ENCODE data around the gene CCBE1.

Gene CCBE1

GRCh38 chr18:59469463-59470180, 227.6 kb downstream of the CCBE1 start:
- no peaks in the 10 kb centered on the region for H3K4me1 Mint-ChIP-seq (ENCODE audit: low read depth)
- no peaks in the 10 kb centered on the region for H3K9me3 Mint-ChIP-seq
- no peak overlapping the region for H3K4me3 Mint-ChIP-seq
- H3K27me3 Mint-ChIP-seq (ENCODE audit: low read depth) = peaks cover 4% of the 10 kb centered on the region
- H3K27ac Mint-ChIP-seq = no peak overlapping the region
- no peaks in the 10 kb centered on the region for H3K36me3 Mint-ChIP-seq (ENCODE audit: low read depth)

DNA sequence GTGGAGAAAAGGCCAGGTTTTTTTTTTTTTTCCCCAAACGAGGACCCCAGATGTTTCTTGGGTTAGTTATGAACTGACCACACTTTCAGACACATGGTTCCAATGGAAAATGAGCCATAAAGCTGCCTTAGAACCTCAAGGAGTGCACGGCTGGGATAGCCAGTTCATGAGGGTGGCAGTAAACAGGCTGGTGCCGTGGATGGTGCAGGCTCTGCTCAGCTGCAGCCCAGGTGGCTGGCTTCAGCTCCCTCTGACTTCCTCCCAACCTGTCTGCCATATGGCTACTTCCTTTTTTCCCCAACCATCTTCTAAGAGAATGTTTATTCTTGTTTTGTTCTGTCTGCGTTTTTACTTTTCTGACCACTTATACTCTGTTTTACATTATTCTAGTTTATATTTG, 228.4 kb downstream of the CCBE1 start:
- Mint-ChIP-seq H3K27me3 (ENCODE audit: low read depth) (peaks cover 4% of the 10 kb centered on the region), H3K9me3 (no peaks in the 10 kb centered on the region), H3K36me3 (ENCODE audit: low read depth) (no peaks in the 10 kb centered on the region), H3K27ac (no peak overlapping the region), H3K4me3 (no peak overlapping the region), H3K4me1 (ENCODE audit: low read depth) (no peaks in the 10 kb centered on the region)

DNA sequence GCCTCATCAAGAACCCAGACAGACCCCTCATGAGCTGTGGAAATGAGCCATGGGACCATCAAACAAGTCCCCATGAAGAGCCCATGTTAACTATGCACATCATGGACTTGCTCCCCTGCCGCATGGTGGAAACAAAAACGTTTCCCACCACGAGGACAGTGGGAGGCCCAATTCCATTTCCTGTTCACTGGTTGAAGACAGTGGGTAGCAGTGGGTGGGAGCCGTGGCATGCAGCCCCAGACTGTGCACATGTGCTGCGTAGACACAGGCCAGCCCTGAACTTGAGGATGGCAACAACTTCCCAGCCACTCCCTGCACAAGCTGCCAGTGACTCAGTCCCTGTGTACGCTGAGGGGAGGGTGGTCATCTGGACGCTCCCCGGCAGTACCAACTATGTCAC, 229.7 kb downstream of the CCBE1 start:
- no peaks in the 10 kb centered on the region for H3K4me1 Mint-ChIP-seq (ENCODE audit: low read depth)
- H3K9me3 Mint-ChIP-seq = no peaks in the 10 kb centered on the region
- no peak overlapping the region for H3K27ac Mint-ChIP-seq
- no peaks in the 10 kb centered on the region for H3K36me3 Mint-ChIP-seq (ENCODE audit: low read depth)
- peaks cover 4% of the 10 kb centered on the region for H3K27me3 Mint-ChIP-seq (ENCODE audit: low read depth)
- no peak overlapping the region for H3K4me3 Mint-ChIP-seq

DNA sequence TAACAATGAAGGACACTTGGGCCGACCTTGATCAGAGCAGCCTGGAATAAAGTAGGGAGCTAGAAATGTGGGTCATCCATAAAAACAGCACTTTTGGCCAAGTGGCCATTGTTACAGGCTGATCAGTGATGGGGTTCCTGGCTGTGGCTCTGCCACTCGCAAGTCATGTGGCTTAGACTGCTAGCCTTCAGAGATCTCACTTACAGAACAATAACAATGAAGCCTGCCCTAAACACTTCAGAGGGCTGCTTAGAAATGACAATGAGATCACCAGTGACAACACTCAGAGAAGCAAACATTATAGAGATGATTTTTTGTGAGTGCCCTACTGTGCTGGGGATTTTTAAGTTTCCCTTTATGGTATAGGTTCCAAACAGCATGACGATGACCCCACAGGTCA, 230.2 kb downstream of the CCBE1 start:
- no peaks in the 10 kb centered on the region for H3K36me3 Mint-ChIP-seq (ENCODE audit: low read depth)
- H3K4me3 Mint-ChIP-seq = no peak overlapping the region
- H3K27ac Mint-ChIP-seq = no peak overlapping the region
- no peaks in the 10 kb centered on the region for H3K4me1 Mint-ChIP-seq (ENCODE audit: low read depth)
- H3K9me3 Mint-ChIP-seq = no peaks in the 10 kb centered on the region
- H3K27me3 Mint-ChIP-seq (ENCODE audit: low read depth) = peaks cover 4% of the 10 kb centered on the region

DNA sequence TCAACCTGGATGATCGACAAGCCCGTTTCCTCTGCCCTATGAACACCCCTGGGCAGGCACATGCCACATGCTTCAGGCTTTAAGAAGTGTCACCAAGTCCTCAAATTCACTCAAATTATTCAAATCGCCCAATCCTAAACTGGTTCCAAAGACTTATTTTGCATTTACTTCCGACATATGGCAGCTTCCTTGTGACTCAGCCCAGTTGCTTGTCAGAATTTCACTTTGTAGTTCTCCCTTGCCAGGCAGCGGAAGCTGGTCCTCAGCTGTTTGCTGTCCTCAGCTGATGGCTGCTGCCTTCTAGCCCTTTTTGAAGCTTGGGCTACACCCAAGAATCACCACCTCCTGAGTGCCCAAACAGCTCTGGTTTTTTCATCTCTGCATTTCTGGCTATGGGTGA, 232.7 kb downstream of the CCBE1 start:
- no peaks in the 10 kb centered on the region for H3K9me3 Mint-ChIP-seq
- no peak overlapping the region for H3K27ac Mint-ChIP-seq
- H3K27me3 Mint-ChIP-seq (ENCODE audit: low read depth) = peaks cover 4% of the 10 kb centered on the region
- no peaks in the 10 kb centered on the region for H3K4me1 Mint-ChIP-seq (ENCODE audit: low read depth)
- no peak overlapping the region for H3K4me3 Mint-ChIP-seq
- no peaks in the 10 kb centered on the region for H3K36me3 Mint-ChIP-seq (ENCODE audit: low read depth)

DNA sequence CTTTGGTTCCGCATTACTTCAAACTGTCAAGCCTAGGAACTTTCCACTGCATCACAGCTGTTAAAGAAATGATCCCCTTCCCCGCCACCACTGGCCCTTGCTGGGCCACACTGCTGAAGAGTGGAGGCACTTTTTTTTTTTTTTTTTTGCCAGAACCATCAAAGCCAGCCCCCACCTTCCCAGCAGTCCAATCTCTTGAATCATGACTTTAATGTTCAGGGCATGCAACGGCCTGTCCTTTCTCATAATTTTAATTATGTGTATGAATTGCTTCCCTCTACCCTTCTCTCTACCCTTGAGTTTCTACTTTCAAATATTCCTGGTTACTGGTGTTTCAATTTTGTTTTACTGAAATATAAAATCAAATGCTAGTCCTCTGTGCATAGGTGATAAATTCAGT, 236.1 kb downstream of the CCBE1 start:
- Mint-ChIP-seq H3K36me3 (ENCODE audit: low read depth) (no peaks in the 10 kb centered on the region), H3K4me3 (no peak overlapping the region), H3K9me3 (no peaks in the 10 kb centered on the region), H3K4me1 (ENCODE audit: low read depth) (no peaks in the 10 kb centered on the region), H3K27ac (no peak overlapping the region), H3K27me3 (ENCODE audit: low read depth) (peaks cover 4% of the 10 kb centered on the region)

DNA sequence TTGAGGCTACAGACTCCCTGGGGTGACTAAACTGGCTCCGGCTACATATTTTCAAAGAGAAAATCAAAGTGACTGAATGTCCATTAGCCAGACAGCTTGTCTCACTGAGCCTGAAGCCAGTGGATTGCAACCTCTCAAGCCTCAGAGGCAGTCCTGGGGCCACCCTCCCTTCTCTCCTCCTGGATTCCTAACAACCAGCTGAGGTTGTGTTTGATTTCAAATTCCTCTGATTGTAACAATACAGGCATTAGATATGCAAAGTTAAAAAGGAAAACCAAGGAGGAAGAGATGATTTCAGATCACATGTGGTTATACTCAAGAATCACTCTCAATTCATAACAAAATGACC, 237.2 kb downstream of the CCBE1 start:
- Mint-ChIP-seq H3K27ac (no peak overlapping the region), H3K4me1 (ENCODE audit: low read depth) (no peaks in the 10 kb centered on the region), H3K27me3 (ENCODE audit: low read depth) (no peaks in the 10 kb centered on the region), H3K36me3 (ENCODE audit: low read depth) (no peaks in the 10 kb centered on the region), H3K4me3 (no peak overlapping the region), H3K9me3 (no peaks in the 10 kb centered on the region)

DNA sequence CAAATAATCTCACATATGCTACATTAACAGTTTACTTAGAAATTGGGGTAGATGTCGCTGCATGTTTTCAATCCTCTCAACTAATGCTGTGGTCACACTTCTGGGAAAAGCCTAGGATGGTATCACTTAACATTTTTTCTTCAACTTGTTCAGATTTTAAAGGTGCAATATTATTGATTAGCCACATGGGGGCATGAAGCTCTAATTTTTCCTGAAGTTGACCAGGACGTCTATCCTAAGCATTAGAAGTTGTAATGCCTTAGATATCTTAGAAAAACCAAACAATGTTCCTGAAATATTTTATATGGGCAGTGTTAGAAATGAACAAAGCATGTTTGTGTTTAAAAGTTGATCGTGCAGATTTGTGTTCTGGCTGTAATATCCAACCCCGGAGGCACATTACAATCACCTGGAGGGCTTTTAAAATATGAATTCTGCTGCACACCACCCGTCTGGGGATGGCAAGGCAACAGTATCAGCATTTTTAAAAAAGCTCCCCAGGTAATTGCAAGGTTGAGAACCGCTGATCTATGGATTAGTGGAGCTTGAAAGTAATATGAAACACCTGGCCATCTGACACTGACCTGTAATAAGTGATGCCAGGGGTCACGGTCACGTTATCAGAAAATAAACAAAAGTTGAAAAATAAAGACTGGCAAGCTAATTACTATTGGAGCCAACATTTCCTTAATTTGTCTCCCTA, 237.7 kb downstream of the CCBE1 start:
- no peak overlapping the region for H3K27ac Mint-ChIP-seq
- H3K4me1 Mint-ChIP-seq (ENCODE audit: low read depth) = no peaks in the 10 kb centered on the region
- H3K36me3 Mint-ChIP-seq (ENCODE audit: low read depth) = no peaks in the 10 kb centered on the region
- H3K27me3 Mint-ChIP-seq (ENCODE audit: low read depth) = peaks cover 5% of the 10 kb centered on the region
- no peaks in the 10 kb centered on the region for H3K9me3 Mint-ChIP-seq
- no peak overlapping the region for H3K4me3 Mint-ChIP-seq

DNA sequence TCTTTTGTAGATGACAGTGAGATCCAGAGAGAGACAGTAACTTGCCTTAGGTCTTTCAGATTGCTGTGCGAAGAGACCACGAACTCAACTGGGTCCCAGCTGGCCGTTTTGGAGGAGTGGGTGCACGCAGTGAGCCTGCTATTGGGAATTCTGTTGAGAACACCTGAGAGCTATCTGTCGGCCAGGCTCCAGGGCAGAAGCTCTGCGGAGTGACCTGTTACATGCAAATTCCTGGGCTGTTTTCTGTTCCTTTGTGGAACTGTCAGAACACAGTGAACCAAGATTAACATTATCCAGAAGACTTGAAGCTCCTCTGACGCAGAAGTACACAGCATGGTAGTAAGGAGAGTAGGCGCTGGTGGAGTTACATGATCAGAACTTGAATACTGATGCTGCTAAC, 238.6 kb downstream of the CCBE1 start:
- no peak overlapping the region for H3K4me3 Mint-ChIP-seq
- no peaks in the 10 kb centered on the region for H3K9me3 Mint-ChIP-seq
- peaks cover 6% of the 10 kb centered on the region for H3K27me3 Mint-ChIP-seq (ENCODE audit: low read depth)
- no peaks in the 10 kb centered on the region for H3K4me1 Mint-ChIP-seq (ENCODE audit: low read depth)
- no peak overlapping the region for H3K27ac Mint-ChIP-seq
- no peaks in the 10 kb centered on the region for H3K36me3 Mint-ChIP-seq (ENCODE audit: low read depth)

DNA sequence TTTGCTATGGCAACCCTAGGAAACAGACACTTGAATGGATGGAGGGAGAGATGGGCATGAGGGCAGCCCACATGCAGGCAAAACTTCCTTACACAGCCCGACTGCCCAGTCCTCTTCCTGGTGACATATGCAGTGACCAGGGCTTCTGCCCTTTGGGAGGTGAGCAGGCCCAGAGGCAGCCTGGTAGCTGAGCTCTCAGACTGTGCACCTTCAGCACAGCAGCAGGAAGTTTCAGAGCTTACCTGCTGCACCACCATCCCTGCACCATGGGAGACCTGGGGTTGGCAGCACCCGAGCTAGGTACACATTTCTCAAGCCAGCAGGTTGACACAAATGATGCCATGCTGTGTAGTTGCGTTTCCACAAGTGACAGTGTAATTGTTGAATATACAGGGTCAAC, 240.6 kb downstream of the CCBE1 start:
- Mint-ChIP-seq H3K27me3 (ENCODE audit: low read depth) (peaks cover 10% of the 10 kb centered on the region), H3K4me1 (ENCODE audit: low read depth) (no peaks in the 10 kb centered on the region), H3K4me3 (no peak overlapping the region), H3K36me3 (ENCODE audit: low read depth) (no peaks in the 10 kb centered on the region), H3K27ac (no peak overlapping the region), H3K9me3 (no peaks in the 10 kb centered on the region)

- H3K4me3 Mint-ChIP-seq = no peak overlapping the region
- peaks cover 10% of the 10 kb centered on the region for H3K27me3 Mint-ChIP-seq (ENCODE audit: low read depth)
- no peaks in the 10 kb centered on the region for H3K9me3 Mint-ChIP-seq
- no peaks in the 10 kb centered on the region for H3K36me3 Mint-ChIP-seq (ENCODE audit: low read depth)
- H3K27ac Mint-ChIP-seq = no peak overlapping the region
- H3K4me1 Mint-ChIP-seq (ENCODE audit: low read depth) = no peaks in the 10 kb centered on the region
These were observed 241.4 kb downstream of the CCBE1 start for GRCh38 chr18:59455728-59456276.

DNA sequence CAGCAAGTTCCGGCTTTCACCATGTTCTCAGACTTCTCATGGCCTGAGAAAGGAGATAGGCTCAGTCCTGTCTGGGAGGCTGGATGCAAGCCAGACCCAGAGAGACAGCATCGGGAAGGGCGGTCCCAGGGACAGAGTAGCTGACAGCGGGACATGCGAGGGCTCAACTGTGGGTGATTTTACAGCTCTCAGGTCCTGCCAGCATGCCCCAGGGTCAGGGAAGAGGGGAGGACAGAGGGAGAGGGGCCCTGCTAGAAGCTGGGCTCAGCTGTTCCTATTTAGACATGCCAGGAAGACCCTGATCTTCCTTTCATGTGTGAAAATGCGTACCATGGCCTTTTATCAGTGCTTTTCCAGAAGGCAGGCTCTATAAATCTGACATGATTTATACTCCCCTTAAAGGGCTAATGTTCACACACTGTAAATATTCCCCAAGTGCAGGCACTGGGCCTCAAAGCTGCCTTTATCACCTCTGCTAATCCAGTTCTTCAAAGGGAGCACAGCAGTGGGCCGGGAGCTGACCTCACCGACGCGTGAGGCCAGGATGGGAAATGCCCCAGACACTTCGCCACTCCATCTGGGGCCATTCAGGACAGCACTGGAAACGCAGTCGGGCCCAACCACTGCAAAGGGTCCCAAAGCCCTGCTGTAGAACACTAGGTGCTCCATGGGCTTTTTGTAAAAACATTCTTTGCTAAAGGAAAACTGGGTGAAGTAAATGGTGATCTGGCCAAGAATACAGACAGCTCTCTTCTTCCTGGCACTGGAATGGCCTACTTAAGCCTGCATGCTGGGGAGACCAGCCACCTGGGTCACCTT, 242.1 kb downstream of the CCBE1 start:
- Mint-ChIP-seq H3K36me3 (ENCODE audit: low read depth) (no peaks in the 10 kb centered on the region), H3K9me3 (no peaks in the 10 kb centered on the region), H3K4me1 (ENCODE audit: low read depth) (no peaks in the 10 kb centered on the region), H3K27me3 (ENCODE audit: low read depth) (peaks cover 10% of the 10 kb centered on the region), H3K27ac (no peak overlapping the region), H3K4me3 (no peak overlapping the region)

DNA sequence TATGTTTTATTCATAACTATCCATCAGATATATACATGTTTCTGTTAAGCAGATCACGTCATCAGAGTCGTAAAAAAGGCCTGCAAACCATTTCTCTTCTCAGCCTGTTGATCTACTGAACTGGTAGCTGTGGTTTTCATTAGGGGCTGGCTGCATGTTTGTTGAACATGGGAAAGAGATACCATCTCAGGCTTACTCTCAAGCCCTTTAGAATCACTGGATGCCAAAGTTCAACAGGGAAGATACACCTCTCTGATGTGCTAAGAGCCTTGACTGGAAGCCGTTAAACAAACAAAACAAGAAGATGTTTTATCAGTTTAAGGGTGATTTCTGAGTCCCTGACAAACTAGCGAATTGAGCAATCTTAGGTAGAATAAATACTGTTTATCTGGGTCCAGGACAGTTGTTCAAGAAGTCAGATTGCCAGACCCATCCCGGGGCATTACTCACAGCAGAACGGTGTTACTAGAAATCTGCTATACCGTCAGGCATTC, 243.7 kb downstream of the CCBE1 start:
- Mint-ChIP-seq H3K4me3 (no peak overlapping the region), H3K27me3 (ENCODE audit: low read depth) (peaks cover 10% of the 10 kb centered on the region), H3K4me1 (ENCODE audit: low read depth) (no peaks in the 10 kb centered on the region), H3K27ac (no peak overlapping the region), H3K36me3 (ENCODE audit: low read depth) (no peaks in the 10 kb centered on the region), H3K9me3 (no peaks in the 10 kb centered on the region)

- no peak overlapping the region for H3K27ac Mint-ChIP-seq
- peaks cover 10% of the 10 kb centered on the region for H3K27me3 Mint-ChIP-seq (ENCODE audit: low read depth)
- H3K36me3 Mint-ChIP-seq (ENCODE audit: low read depth) = no peaks in the 10 kb centered on the region
- H3K4me1 Mint-ChIP-seq (ENCODE audit: low read depth) = no peaks in the 10 kb centered on the region
- no peaks in the 10 kb centered on the region for H3K9me3 Mint-ChIP-seq
- H3K4me3 Mint-ChIP-seq = no peak overlapping the region
These were observed 245.3 kb downstream of the CCBE1 start for GRCh38 chr18:59451963-59452362.

Data from T-helper 1 cell treated with Interleukin-12 subunit alpha and Interleukin-12 subunit beta and Interleukin-4 antibody, amounts not matched to agents 30 μg/mL and 1 μg/mL, for 36 hours (primary cell).